ENCODE measurements around the gene GDPD5. TPM values are rescaled to one million over a fixed set of nuclear protein-coding genes. Genes with fewer than 3 reads are reported as not detected.

Gene GDPD5
- total and polyA plus RNA-seq, 4 experiments from 2014 or later = 11.0 to 160 (median 85.7) TPM

DNA sequence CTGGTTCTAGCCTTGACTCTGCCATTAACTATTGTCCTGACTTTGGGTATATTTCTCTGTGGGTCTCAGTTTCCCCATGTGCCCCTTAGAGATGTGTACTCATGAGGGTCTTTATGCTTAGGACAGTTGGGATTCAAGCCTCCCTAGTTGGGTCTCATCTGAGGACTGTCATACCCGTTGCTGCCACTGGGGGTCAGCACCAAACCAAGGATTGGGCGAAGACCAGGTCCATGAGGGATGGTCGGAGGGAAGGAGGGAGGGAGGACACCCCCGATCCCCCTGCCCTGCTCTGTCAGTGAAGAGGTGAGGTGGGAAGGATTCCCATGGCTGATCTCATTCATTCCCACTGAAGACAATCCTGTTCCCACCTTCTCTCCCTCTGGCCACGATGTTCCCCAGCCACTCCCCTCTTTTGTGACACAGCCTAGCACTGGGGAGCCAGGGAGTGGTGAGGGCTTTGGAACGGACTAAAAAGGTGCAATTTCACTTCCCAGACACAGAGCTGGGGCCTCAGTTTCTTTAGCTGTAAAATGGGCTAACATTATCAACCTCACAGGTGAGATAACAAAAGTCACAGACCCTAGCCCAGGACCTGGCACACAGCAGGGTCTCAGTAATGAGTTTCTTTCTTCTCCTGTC, 80.3 kb downstream of the GDPD5 start:
- peaks cover 0 to 7% (median 3%) of the 10 kb centered on the region in 4 donors for H3K4me1 Mint-ChIP-seq

DNA sequence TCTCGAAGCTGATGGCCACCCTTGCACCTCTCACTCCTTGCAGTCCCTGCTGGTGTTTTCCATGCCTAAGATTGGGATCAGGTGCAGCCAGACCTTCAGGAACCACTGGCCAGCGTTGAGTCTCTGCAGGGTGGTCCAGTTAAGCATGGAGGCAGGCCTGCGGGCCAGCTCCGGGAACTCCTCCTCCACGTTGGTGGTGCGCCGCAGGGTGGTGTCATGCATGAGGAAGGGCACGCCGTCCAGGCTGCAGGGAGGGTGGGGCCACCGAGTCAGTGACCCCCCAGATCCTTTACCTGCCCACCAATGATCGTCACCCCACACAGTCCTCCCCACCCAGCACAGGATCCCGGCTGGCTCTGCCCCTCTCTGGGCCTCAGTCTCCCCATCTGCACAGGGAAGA, 82.7 kb downstream of the GDPD5 start:
- no peak overlapping the region for H3K27ac ChIP-seq (ENCODE audit: low read depth, low read length)
- Mint-ChIP-seq H3K9me3 (no peaks in the 10 kb centered on the region), H3K4me3 (no peak overlapping the region), H3K27me3 (no peaks in the 10 kb centered on the region), H3K36me3 (peaks cover 10 to 30% of the 10 kb centered on the region in 2 donors), H3K27ac (no peak overlapping the region), H3K4me1 (peaks cover 0 to 7% (median 3%) of the 10 kb centered on the region in 4 donors)
- CTCF ChIA-PET (ENCODE audit: partially characterized antibody) = interaction anchor here (1.0 to 8.3 kb wide), 8 partner anchors 34 to 133 kb away, joined by 4 to 301 read pairs (median 22); partner anchors contain the start of gene GDPD5
- H3K36me3 ChIP-seq (ENCODE audit: insufficient read depth, low read length) = peaks cover 4% of the 10 kb centered on the region
- H3K9me3 ChIP-seq (ENCODE audit: control insufficient read depth in 1 of 2, low read length in 2 of 2) = no peaks in the 10 kb centered on the region
- no peak for DNase-seq
- POLR2A ChIA-PET (ENCODE audit: partially characterized antibody) = no interaction called here
- H3K27me3 ChIP-seq (ENCODE audit: insufficient read depth, low read length) = no peaks in the 10 kb centered on the region
- no peak overlapping the region for H3K4me3 ChIP-seq (ENCODE audit: low read length in 2 of 2)
- H3K4me1 ChIP-seq (ENCODE audit: insufficient read depth, low read length) = peaks cover 5% of the 10 kb centered on the region
- intact Hi-C loops (cut with micrococcal nuclease) = no loop called here

More for the DNA sequence above, 80.3 kb downstream of the GDPD5 start:
- H3K27ac ChIP-seq (ENCODE audit: low read depth, low read length) = no peak overlapping the region
- POLR2A ChIA-PET (ENCODE audit: partially characterized antibody) = interaction anchor here (0.7 to 2.2 kb wide), 8 partner anchors 31 to 92 kb away, joined by 3 to 12 read pairs (median 4); partner anchors contain the start of gene GDPD5
- H3K27me3 ChIP-seq (ENCODE audit: insufficient read depth, low read length) = no peaks in the 10 kb centered on the region
- no peaks in the 10 kb centered on the region for H3K36me3 ChIP-seq (ENCODE audit: insufficient read depth, low read length)
- intact Hi-C loops (cut with micrococcal nuclease) = loop anchor here (1.0 to 2.0 kb wide), 4 partner anchors 57 to 131 kb away; partner anchors contain the start of gene GDPD5
- H3K9me3 Mint-ChIP-seq = no peaks in the 10 kb centered on the region
- H3K4me3 Mint-ChIP-seq = no peak overlapping the region
- peaks cover 3 to 18% of the 10 kb centered on the region in 2 donors for H3K36me3 Mint-ChIP-seq
- H3K4me3 ChIP-seq (ENCODE audit: low read length in 2 of 2) = no peak overlapping the region
- peaks cover 5% of the 10 kb centered on the region for H3K4me1 ChIP-seq (ENCODE audit: insufficient read depth, low read length)
- H3K27ac Mint-ChIP-seq = peak overlapping the region in 3 of 7 donors; percentile 29 to 45 (median 29)
- no peaks in the 10 kb centered on the region for H3K27me3 Mint-ChIP-seq
- DNase-seq = peak; percentile 54 to 72 (median 63)
- CTCF ChIA-PET (ENCODE audit: partially characterized antibody) = interaction anchor here (0.6 to 8.3 kb wide), 34 partner anchors 10 to 169 kb away, joined by 3 to 301 read pairs (median 5); partner anchors contain the start of genes GDPD5 and KLHL35
- H3K9me3 ChIP-seq (ENCODE audit: control insufficient read depth in 1 of 2, low read length in 2 of 2) = no peaks in the 10 kb centered on the region

DNA sequence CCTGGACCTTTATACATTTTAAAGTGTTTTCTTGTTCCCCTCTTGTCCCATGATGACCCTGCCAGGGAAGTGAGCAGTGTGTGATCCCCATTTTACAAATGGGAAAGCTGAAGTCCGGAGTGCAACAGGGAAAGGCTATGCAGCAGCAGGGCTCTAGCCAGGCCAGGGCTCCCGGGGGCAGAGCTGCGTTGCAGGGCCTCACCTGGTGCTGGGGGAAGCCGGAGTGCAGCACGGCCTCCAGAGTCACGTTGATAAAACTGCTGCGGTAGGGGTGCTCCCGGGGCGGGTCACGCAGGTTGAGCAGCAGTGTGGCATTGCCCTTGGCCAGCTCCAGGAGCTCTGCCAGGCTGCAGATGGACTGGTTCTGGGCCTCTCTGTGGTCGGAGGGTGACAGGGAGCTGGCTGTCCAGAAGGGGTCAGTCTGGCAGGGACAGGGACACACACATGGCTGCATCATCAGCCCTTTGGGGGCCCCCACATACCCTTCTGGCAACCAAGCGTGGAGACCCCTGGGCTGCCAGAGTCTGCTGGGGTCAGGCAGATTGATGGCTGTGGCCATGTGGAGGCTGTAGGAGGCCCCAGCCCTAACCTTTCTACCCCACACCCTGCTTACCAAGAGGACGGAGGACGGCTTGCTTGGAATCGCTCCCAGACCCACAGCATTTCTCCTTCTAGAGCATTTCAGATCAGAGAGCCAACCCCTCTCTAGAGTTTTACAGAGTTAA, 83.4 kb downstream of the GDPD5 start:
- CTCF ChIA-PET (ENCODE audit: partially characterized antibody) = interaction anchor here (4.6 to 8.3 kb wide), 3 partner anchors 53 to 134 kb away, joined by 28 to 301 read pairs (median 36); no protein-coding TSS in a partner anchor
- Histone ChIP-seq H3K27me3 (ENCODE audit: insufficient read depth, low read length) (no peaks in the 10 kb centered on the region), H3K9me3 (ENCODE audit: control insufficient read depth in 1 of 2, low read length in 2 of 2) (no peaks in the 10 kb centered on the region), H3K4me1 (ENCODE audit: insufficient read depth, low read length) (peaks cover 5% of the 10 kb centered on the region), H3K36me3 (ENCODE audit: insufficient read depth, low read length) (peaks cover 4% of the 10 kb centered on the region), H3K27ac (ENCODE audit: low read depth, low read length) (no peak overlapping the region), H3K4me3 (ENCODE audit: low read length in 2 of 2) (no peak overlapping the region)
- Mint-ChIP-seq H3K9me3 (no peaks in the 10 kb centered on the region), H3K27me3 (no peaks in the 10 kb centered on the region), H3K27ac (no peak overlapping the region), H3K36me3 (peaks cover 16 to 32% of the 10 kb centered on the region in 2 donors), H3K4me3 (no peak overlapping the region), H3K4me1 (peaks cover 0 to 7% (median 3%) of the 10 kb centered on the region in 4 donors)
- POLR2A ChIA-PET (ENCODE audit: partially characterized antibody) = interaction anchor here (1.1 kb wide), 1 partner anchor 83 kb away, joined by 3 read pairs; the partner anchor contains the start of gene GDPD5
- intact Hi-C loops (cut with micrococcal nuclease) = no loop called here
- no peak for DNase-seq

DNA sequence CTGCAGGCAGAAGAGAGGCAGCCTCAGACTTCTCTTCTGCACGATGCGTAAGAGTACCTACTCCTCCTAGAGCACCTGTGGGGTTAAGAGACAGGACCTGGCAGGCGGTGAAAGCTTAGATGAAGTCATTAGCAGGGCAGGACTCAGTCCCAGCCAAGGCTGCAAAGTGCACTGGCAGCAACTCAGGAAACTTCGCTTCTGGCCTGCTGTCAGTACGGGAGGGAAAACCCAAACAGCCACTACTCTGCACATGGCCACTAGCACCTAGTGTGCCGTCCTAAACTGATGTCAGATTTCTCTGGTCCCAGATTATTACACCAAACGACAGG, 84.0 kb downstream of the GDPD5 start:
- Mint-ChIP-seq H3K27me3 (no peaks in the 10 kb centered on the region), H3K9me3 (no peaks in the 10 kb centered on the region), H3K27ac (no peak overlapping the region), H3K36me3 (peaks cover 16 to 34% of the 10 kb centered on the region in 2 donors), H3K4me3 (no peak overlapping the region), H3K4me1 (peaks cover 0 to 7% (median 3%) of the 10 kb centered on the region in 4 donors)
- H3K9me3 ChIP-seq (ENCODE audit: control insufficient read depth in 1 of 2, low read length in 2 of 2) = no peaks in the 10 kb centered on the region
- H3K4me3 ChIP-seq (ENCODE audit: low read length in 2 of 2) = no peak overlapping the region
- POLR2A ChIA-PET (ENCODE audit: partially characterized antibody) = interaction anchor here (1.1 kb wide), 1 partner anchor 84 kb away, joined by 3 read pairs; the partner anchor contains the start of gene GDPD5
- intact Hi-C loops (cut with micrococcal nuclease) = no loop called here
- CTCF ChIA-PET (ENCODE audit: partially characterized antibody) = interaction anchor here (5.7 to 8.3 kb wide), 2 partner anchors 52 to 91 kb away, joined by 36 to 301 read pairs; no protein-coding TSS in a partner anchor
- H3K27ac ChIP-seq (ENCODE audit: low read depth, low read length) = no peak overlapping the region
- DNase-seq = no peak
- H3K27me3 ChIP-seq (ENCODE audit: insufficient read depth, low read length) = no peaks in the 10 kb centered on the region
- H3K36me3 ChIP-seq (ENCODE audit: insufficient read depth, low read length) = peaks cover 4% of the 10 kb centered on the region
- peaks cover 5% of the 10 kb centered on the region for H3K4me1 ChIP-seq (ENCODE audit: insufficient read depth, low read length)

DNA sequence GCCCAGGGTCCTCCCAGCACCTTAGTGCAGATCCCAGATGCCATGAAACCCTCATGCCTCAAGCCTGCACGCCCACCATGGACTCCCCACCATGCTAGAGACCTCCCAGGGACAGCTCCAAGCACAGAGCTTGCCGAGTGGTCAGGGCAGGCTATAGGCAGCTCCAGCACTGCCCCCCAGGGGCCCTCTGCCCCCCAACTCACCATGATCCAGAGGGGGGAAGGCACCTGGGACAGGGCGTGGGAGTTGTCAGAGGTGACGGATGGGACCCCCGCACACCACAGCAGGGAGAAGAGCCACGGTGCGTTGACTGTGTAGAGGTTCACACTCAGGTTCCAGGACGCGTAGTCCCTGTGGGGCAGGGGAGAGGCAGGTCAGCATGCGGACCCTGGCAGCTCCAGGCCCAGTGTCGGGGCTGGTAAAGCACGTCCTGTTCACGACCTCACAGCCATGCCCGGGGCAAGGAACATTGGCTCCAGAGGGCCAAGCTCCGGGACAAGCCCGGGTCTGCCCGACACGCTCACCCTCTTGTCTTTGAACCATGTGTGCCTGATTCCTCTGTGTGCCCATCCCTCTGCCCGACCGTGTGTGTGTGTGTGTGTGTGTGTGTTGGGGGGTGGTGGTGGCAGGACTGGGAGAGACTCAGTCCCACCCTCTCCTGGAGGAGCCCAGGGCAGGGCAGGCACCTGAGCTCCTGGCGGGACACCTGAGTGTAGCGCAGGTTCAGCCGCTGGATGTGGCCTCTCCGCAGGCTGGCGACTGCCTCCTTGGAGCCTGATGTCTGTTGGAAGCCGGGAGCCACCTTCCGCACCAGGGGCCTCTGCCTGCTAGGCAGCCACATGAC, 84.6 kb downstream of the GDPD5 start:
- intact Hi-C loops (cut with micrococcal nuclease) = no loop called here
- peaks cover 0 to 7% (median 3%) of the 10 kb centered on the region in 4 donors for H3K4me1 Mint-ChIP-seq
- no peak overlapping the region for H3K27ac Mint-ChIP-seq

DNA sequence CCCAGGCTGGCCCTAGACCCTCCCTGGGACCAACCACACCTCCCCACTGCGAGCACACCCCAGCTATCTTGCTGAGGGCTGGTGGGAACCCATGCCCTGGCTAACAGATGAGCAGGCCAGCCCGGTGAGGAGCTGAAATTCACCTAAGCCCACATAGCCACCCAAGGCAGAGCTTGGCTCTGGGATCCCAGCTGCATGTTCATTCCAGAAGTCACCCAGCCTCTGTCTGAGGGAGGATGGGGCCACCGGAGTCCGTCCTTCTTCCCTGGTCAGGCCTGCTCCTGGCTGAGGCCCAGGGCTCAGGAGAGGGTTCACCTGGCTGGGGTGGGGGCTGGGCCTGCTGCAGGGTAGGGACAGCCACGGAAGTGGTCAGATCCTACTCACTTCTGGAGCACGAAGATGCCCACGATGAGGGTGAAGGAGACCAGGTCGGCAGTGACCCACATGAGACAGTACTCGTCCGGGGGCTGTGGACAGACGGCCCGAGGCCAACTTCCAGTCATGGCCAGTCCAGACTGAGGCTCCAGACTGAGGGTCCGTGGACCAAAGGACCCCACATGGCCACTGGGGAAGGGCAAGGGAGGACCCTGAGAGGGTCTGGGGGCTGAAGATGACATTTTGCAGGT, 86.1 kb downstream of the GDPD5 start:
- H3K4me1 ChIP-seq (ENCODE audit: insufficient read depth, low read length) = no peaks in the 10 kb centered on the region
- peaks cover 27 to 44% of the 10 kb centered on the region in 2 donors for H3K36me3 Mint-ChIP-seq
- POLR2A ChIA-PET (ENCODE audit: partially characterized antibody) = no interaction called here
- H3K4me3 Mint-ChIP-seq = no peak overlapping the region
- H3K4me1 Mint-ChIP-seq = no peaks in the 10 kb centered on the region
- no peaks in the 10 kb centered on the region for H3K9me3 ChIP-seq (ENCODE audit: control insufficient read depth in 1 of 2, low read length in 2 of 2)
- no peaks in the 10 kb centered on the region for H3K27me3 Mint-ChIP-seq
- no peak overlapping the region for H3K27ac ChIP-seq (ENCODE audit: low read depth, low read length)
- no peaks in the 10 kb centered on the region for H3K9me3 Mint-ChIP-seq
- H3K27me3 ChIP-seq (ENCODE audit: insufficient read depth, low read length) = no peaks in the 10 kb centered on the region
- peaks cover 4% of the 10 kb centered on the region for H3K36me3 ChIP-seq (ENCODE audit: insufficient read depth, low read length)
- DNase-seq = no peak
- intact Hi-C loops (cut with micrococcal nuclease) = no loop called here
- H3K4me3 ChIP-seq (ENCODE audit: low read length in 2 of 2) = no peak overlapping the region
- peak overlapping the region in 1 of 7 donors; percentile 53 for H3K27ac Mint-ChIP-seq
- CTCF ChIA-PET (ENCODE audit: partially characterized antibody) = interaction anchor here (1.5 to 8.3 kb wide), 2 partner anchors 93 to 160 kb away, joined by 4 to 301 read pairs; no protein-coding TSS in a partner anchor

More for the DNA sequence above, 84.6 kb downstream of the GDPD5 start:
- Mint-ChIP-seq H3K36me3 (peaks cover 21 to 35% of the 10 kb centered on the region in 2 donors), H3K9me3 (no peaks in the 10 kb centered on the region), H3K27me3 (no peaks in the 10 kb centered on the region), H3K4me3 (no peak overlapping the region)
- no peaks in the 10 kb centered on the region for H3K9me3 ChIP-seq (ENCODE audit: control insufficient read depth in 1 of 2, low read length in 2 of 2)
- DNase-seq = no peak
- peaks cover 4% of the 10 kb centered on the region for H3K36me3 ChIP-seq (ENCODE audit: insufficient read depth, low read length)
- CTCF ChIA-PET (ENCODE audit: partially characterized antibody) = interaction anchor here (5.7 to 8.3 kb wide), 2 partner anchors 52 to 91 kb away, joined by 36 to 301 read pairs; no protein-coding TSS in a partner anchor
- POLR2A ChIA-PET (ENCODE audit: partially characterized antibody) = interaction anchor here (1.1 kb wide), 1 partner anchor 85 kb away, joined by 3 read pairs; the partner anchor contains the start of gene GDPD5
- H3K27me3 ChIP-seq (ENCODE audit: insufficient read depth, low read length) = no peaks in the 10 kb centered on the region
- no peak overlapping the region for H3K4me3 ChIP-seq (ENCODE audit: low read length in 2 of 2)
- H3K27ac ChIP-seq (ENCODE audit: low read depth, low read length) = no peak overlapping the region
- H3K4me1 ChIP-seq (ENCODE audit: insufficient read depth, low read length) = peaks cover 5% of the 10 kb centered on the region

Measured in CD4-positive, alpha-beta memory T cell (primary cell).